Right cardiac atrium (tissue), 5 donors: ENCODE data around the gene TGM1. TPM values are rescaled to one million over a fixed set of nuclear protein-coding genes. Genes with fewer than 3 reads are reported as not detected.
"Not testable (repeated sequence)": the region's sequence is repeated elsewhere in the genome, so short reads cannot be mapped to it uniquely, and the experiment has no call there.

Experiments used
- ATAC-seq, 2 donors: fragments of 200-7000 bp; cut with Tn5 transposase; one replicate each; pipeline versions ENCODE4 v1.8.0 to v1.9.1; 2020; ENCODE audit warnings: moderate library complexity in 2 of 2, mild to moderate bottlenecking in 1 of 2
- DNase-seq, 3 donors: peaks; one replicate each; pipeline ENCODE4 v3.0.0-alpha.2; 2020
- H3K27ac ChIP-seq: one replicate; pipeline ENCODE4 v1.5.1; 2013; ENCODE audit warnings: mild to moderate bottlenecking, low read length, control low read depth, moderate library complexity
- H3K27me3 ChIP-seq: one replicate; pipeline ENCODE4 v1.6.1; 2013; ENCODE audit not compliant: control insufficient read depth, insufficient read depth
- H3K4me1 ChIP-seq: one replicate; pipeline ENCODE4 v1.6.1; 2013; ENCODE audit warnings: low read length; ENCODE audit not compliant: control insufficient read depth, insufficient read depth
- H3K4me3 ChIP-seq: one replicate; pipeline ENCODE4 v1.5.1; 2013; ENCODE audit warnings: low read length, control low read depth
- H3K9me3 ChIP-seq: one replicate; pipeline ENCODE4 v1.6.1; 2013; ENCODE audit warnings: low read length; ENCODE audit not compliant: control insufficient read depth
- WGBS: extraction: QIAGEN DNeasy Blood & Tissue Kit; methylation state at CpG from one replicate; pipeline ENCODE4 v1.1.7; 2013; 5-methylcytosine and 5-hydroxymethylcytosine counted together
- intact Hi-C, 4 donors: fragments of 100-400 bp; cut with DNase I; formaldehyde crosslinking; loops; one replicate each; pipeline versions ENCODE4 v1.11.0 to v1.14.0; 2022 to 2023
- polyA plus RNA-seq: library from polyadenylated mRNA; stranded (reverse); fragments of 200-250 nt; gene quantifications from one replicate; pipeline ENCODE4 v1.2.3, GENCODE V29; 2013
- total RNA-seq, 4 donors: library from RNA; stranded (reverse); fragmentation: NEBNext Ultra II Directional; extraction: Animal tissue kit (Norgen Biotek cat#: 25700); gene quantifications; one replicate each; pipeline ENCODE4 v1.2.1, GENCODE V29; 2021
- donor health status: healthy with polysubstance abuse.
- donor health status: DM: no; HTN: yes; CAD: no.
- donor health status: DM: no; HTN: no; CAD: no.
- donor health status: DM: no; HTN: yes; CAD: no; lungs with severe emphysema.
- donor health status: DM: yes; HTN: yes; CAD: no.

The TGM1 gene
- total and polyA plus RNA-seq, 5 donors: 0.16 to 2.0 (median 0.40) TPM

DNA sequence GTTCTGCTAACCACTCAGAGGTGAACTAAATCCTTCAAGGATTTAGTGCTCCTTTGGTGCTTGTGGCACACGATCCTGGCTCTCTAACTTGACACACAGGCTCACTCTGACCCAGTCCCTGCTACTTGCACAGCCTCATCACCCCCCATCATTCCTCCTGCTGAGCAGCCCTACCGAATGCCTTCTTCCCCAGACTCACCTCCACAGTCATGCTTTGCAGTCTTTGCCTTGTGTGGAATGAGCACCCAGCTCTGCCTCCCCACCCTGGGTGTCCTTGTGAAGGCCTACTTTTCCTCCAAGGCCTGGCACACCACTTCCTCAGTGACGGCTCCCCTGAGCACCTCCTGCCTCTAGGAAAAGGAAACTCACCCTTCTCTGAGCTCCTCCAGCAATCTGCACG is 12.6 kb downstream of the TGM1 start:
- no peaks in the 10 kb centered on the region for H3K4me1 ChIP-seq
- H3K27me3 ChIP-seq: no peaks in the 10 kb centered on the region
- H3K4me3 ChIP-seq: no peak overlapping the region
- WGBS: 56% methylated on average over 4 of the region's 4 CpGs
- intact Hi-C loops: no loop called here
- ATAC-seq: no peak
- no peaks in the 10 kb centered on the region for H3K9me3 ChIP-seq
- no peak overlapping the region for H3K27ac ChIP-seq
- no peak for DNase-seq

DNA sequence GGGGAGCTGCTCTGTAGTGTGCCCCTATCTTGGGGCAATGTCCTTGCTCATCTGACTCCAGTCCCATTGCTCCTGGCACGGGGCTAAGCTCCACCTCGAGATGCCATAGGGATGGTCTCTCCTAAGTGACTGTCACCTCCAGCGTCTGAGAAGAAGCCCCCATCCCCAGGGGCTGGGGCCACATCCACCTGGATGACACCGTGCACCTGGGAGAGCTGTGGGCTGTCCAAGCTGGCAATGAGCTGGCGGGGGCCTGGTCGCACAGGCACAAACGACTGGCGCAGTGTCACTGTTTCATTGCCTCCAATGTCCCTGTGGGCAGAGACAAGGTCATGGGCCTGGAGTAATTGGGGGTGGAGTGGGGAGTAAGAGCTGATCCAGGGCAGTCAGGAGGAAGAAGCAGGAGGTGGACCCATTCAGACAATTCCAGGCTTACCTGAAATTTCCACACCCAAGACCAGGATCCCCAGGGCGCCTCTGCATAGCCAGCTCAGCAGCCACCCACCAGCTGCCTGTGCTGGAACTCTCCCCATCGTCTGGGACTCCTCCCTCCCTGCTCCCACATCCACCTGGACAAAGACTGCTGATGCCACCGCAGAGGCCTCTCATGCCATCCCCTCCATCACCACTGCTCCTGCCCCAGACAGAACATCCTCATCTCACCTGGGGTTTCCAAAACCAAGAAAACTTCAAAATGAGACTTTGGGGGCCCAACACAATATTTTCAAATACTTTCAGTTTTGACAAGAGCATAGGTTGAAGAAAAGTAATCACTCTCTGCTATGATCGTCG is 13.6 kb downstream of the TGM1 start:
- ATAC-seq (peak in 1 of 2 donors; percentile 22), DNase-seq (no peak)
- WGBS: 79% methylated on average over 13 of the region's 13 CpGs
- Histone ChIP-seq H3K27ac (no peak overlapping the region), H3K4me1 (no peaks in the 10 kb centered on the region), H3K4me3 (no peak overlapping the region), H3K9me3 (no peaks in the 10 kb centered on the region), H3K27me3 (no peaks in the 10 kb centered on the region)
- intact Hi-C loops: loop anchor here in 2 of 4 donors (5.0 to 10.0 kb wide), 2 partner anchors 45 to 48 kb away; partner anchors contain the start of genes DHRS1 (in 2 of the 2) and NOP9 (in 2 of the 2)

DNA sequence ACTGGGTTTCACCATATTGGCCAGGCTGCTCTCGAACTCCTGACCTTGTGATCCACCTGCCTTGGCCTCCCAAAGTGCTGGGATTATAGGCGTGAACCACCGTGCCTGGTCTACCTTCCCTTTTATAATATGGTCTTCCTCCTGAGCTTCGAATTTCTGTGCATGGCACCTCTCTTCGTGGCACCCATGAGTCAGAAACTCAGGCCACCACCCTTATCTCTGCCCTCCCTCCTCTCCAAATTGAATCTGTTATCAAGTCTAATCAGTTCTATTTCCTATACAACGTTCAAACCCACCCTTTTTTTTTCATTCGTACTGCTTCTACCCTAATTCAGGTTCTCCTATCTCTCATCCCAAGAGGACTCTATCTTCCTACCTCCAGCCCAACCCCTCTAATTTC is 15.6 kb downstream of the TGM1 start:
- H3K9me3 ChIP-seq: no peaks in the 10 kb centered on the region
- WGBS: 67% methylated on average over 7 of the region's 7 CpGs
- no peak for ATAC-seq
- H3K27me3 ChIP-seq: no peaks in the 10 kb centered on the region
- H3K4me3 ChIP-seq: no peak overlapping the region
- no peak overlapping the region for H3K27ac ChIP-seq
- no peak for DNase-seq
- intact Hi-C loops: loop anchor here in 2 of 4 donors (5.0 to 10.0 kb wide), 2 partner anchors 47 to 50 kb away; partner anchors contain the start of genes DHRS1 (in 2 of the 2) and NOP9 (in 2 of the 2)
- peaks cover 3% of the 10 kb centered on the region for H3K4me1 ChIP-seq

GRCh38 chr14:24246765-24247212 is 16.2 kb downstream of the TGM1 start:
- no peaks in the 10 kb centered on the region for H3K9me3 ChIP-seq
- intact Hi-C loops: loop anchor here in 2 of 4 donors (5.0 to 10.0 kb wide), 2 partner anchors 48 to 51 kb away; partner anchors contain the start of genes DHRS1 (in 2 of the 2) and NOP9 (in 2 of the 2)
- no peak overlapping the region for H3K4me3 ChIP-seq
- peaks cover 3% of the 10 kb centered on the region for H3K4me1 ChIP-seq
- H3K27ac ChIP-seq: no peak overlapping the region
- no peaks in the 10 kb centered on the region for H3K27me3 ChIP-seq
- ATAC-seq (no peak), DNase-seq (no peak)
- WGBS: 88% methylated on average over 3 of the region's 3 CpGs

GRCh38 chr14:24245350-24245749 is 17.6 kb downstream of the TGM1 start:
- H3K27ac ChIP-seq, H3K9me3 ChIP-seq, ATAC-seq, DNase-seq, H3K4me1 ChIP-seq, H3K4me3 ChIP-seq, H3K27me3 ChIP-seq: not testable (repeated sequence)
- intact Hi-C loops: loop anchor here in 2 of 4 donors (5.0 to 10.0 kb wide), 2 partner anchors 49 to 52 kb away; partner anchors contain the start of genes DHRS1 (in 2 of the 2) and NOP9 (in 2 of the 2)
- 92% methylated on average over 11 of the region's 11 CpGs for WGBS

GRCh38 chr14:24243336-24243836 is 19.6 kb downstream of the TGM1 start:
- Histone ChIP-seq H3K9me3 (no peaks in the 10 kb centered on the region), H3K4me1 (peaks cover 12% of the 10 kb centered on the region), H3K4me3 (peak overlapping the region; percentile 89), H3K27ac (peak overlapping the region; percentile 99), H3K27me3 (no peaks in the 10 kb centered on the region)
- peak in 1 of 2 donors; percentile 0 for ATAC-seq
- WGBS: 56% methylated on average over 10 of the region's 10 CpGs
- intact Hi-C loops: loop anchor here in 3 of 4 donors (2.0 to 10.0 kb wide), 3 partner anchors 51 to 54 kb away; partner anchors contain the start of genes DHRS1 (in 2 of the 3) and NOP9 (in 2 of the 3)
- no peak for DNase-seq

- H3K9me3 ChIP-seq: no peaks in the 10 kb centered on the region
- peaks cover 12% of the 10 kb centered on the region for H3K4me1 ChIP-seq
- intact Hi-C loops: loop anchor here in 3 of 4 donors (2.0 to 10.0 kb wide), 3 partner anchors 53 to 55 kb away; partner anchors contain the start of genes DHRS1 (in 2 of the 3) and NOP9 (in 2 of the 3)
- H3K4me3 ChIP-seq: peak overlapping the region; percentile 89
- H3K27ac ChIP-seq: peak overlapping the region; percentile 99
- peak; percentile 94 to 95 for ATAC-seq
- 1% methylated on average over 39 of the region's 39 CpGs for WGBS
- DNase-seq: peak; percentile 95 to 97 (median 96)
- no peaks in the 10 kb centered on the region for H3K27me3 ChIP-seq
These were observed 21.0 kb downstream of the TGM1 start for GRCh38 chr14:24241829-24242443.

GRCh38 chr14:24240110-24240918 is 22.7 kb downstream of the TGM1 start:
- DNase-seq (no peak), ATAC-seq (no peak)
- intact Hi-C loops: loop anchor here in 2 of 4 donors (5.0 to 10.0 kb wide), 2 partner anchors 54 to 57 kb away; partner anchors contain the start of genes DHRS1 (in 2 of the 2) and NOP9 (in 2 of the 2)
- Histone ChIP-seq H3K9me3 (no peaks in the 10 kb centered on the region), H3K4me1 (peaks cover 12% of the 10 kb centered on the region), H3K27ac (no peak overlapping the region), H3K27me3 (no peaks in the 10 kb centered on the region), H3K4me3 (no peak overlapping the region)
- 87% methylated on average over 9 of the region's 9 CpGs for WGBS

DNA sequence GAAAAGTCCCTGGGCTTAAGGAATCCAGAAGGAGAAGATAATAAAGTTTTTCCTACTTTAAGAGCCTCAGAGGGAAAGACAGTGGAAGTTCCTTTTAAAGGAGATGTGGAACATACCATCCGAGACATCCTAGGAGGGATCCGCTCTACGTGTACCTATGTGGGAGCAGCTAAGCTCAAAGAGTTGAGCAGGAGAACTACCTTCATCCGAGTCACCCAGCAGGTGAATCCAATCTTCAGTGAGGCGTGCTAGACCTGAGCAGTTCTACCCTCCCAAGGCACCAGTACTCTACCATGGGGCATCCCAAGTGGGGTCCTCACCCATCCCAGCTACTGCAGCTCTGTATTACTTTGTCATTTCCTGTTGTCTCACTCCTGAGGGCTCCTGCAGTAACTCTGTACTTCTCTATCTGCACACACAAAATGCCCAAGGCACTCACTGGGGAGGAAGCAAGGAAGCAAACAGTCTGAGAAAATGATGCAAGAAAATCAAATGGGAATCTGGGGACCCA is 24.4 kb downstream of the TGM1 start:
- Histone ChIP-seq H3K27ac (no peak overlapping the region), H3K4me3 (no peak overlapping the region), H3K9me3 (no peaks in the 10 kb centered on the region), H3K27me3 (no peaks in the 10 kb centered on the region), H3K4me1 (peaks cover 11% of the 10 kb centered on the region)
- 82% methylated on average over 5 of the region's 5 CpGs for WGBS
- intact Hi-C loops: no loop called here
- no peak for ATAC-seq
- no peak for DNase-seq

GRCh38 chr14:24238123-24238522 is 24.9 kb downstream of the TGM1 start:
- H3K9me3 ChIP-seq: no peaks in the 10 kb centered on the region
- 89% methylated on average over 5 of the region's 5 CpGs for WGBS
- peaks cover 12% of the 10 kb centered on the region for H3K4me1 ChIP-seq
- no peaks in the 10 kb centered on the region for H3K27me3 ChIP-seq
- H3K27ac ChIP-seq: no peak overlapping the region
- peak in 1 of 3 donors; percentile 30 for DNase-seq
- ATAC-seq: no peak
- H3K4me3 ChIP-seq: no peak overlapping the region
- intact Hi-C loops: no loop called here
